AG10803 (cell line): ENCODE data around the gene SH3GL3.

Experiments
- DNase-seq: peaks from one replicate; pipeline ENCODE4 v3.0.0; 2010; ENCODE audit warnings: low read depth
- H3K4me3 ChIP-seq: 2 replicates; pipeline ENCODE4 v1.5.1; 2011; ENCODE audit warnings: mild to moderate bottlenecking, low read length, control low read depth
- TF ChIP-seq, protein P1 (sequence below): conservative IDR thresholded peaks from 2 replicates; pipeline ENCODE4 v1.5.1; 2011; ENCODE audit warnings: mild to moderate bottlenecking, low read length, control low read depth, inconsistent platforms

SH3GL3 gene

DNA sequence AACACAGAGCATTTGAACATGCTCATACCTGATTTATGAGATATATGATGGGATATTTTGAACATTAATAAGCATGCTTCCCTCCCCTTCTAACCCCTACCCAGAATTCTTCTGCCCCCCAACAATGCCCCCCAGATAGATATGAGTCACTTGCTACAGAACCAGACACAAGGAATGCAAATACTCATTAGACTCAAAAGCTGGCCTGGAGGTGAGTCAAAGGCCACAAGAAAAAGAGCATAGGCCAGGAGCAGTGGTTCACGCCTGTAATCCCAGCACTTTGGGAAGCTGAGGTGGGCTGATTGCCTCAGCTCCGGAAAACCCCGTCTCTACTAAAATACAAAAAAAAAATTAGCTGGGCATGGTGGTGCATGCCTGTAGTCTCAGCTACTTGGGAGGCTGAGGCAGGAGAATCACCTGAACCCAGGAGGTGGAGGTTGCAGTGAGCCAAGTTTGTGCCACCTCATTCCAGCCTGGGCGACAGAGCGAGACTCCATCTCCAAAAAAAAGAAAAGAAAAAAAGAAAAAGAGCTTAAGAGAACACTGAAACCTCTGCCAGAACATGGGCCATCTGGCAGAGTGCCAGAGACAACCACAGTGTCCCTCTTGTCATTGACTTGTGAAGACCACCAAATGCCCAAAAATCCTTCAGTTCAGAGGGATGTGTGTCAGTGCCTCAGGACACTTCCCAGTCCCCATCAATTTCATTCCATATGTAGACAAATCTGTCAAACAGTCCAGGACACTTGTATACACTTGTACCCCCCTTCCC is 3.9 kb upstream of the SH3GL3 start:
- DNase-seq: no peak
- TF ChIP-seq, protein P1, sequence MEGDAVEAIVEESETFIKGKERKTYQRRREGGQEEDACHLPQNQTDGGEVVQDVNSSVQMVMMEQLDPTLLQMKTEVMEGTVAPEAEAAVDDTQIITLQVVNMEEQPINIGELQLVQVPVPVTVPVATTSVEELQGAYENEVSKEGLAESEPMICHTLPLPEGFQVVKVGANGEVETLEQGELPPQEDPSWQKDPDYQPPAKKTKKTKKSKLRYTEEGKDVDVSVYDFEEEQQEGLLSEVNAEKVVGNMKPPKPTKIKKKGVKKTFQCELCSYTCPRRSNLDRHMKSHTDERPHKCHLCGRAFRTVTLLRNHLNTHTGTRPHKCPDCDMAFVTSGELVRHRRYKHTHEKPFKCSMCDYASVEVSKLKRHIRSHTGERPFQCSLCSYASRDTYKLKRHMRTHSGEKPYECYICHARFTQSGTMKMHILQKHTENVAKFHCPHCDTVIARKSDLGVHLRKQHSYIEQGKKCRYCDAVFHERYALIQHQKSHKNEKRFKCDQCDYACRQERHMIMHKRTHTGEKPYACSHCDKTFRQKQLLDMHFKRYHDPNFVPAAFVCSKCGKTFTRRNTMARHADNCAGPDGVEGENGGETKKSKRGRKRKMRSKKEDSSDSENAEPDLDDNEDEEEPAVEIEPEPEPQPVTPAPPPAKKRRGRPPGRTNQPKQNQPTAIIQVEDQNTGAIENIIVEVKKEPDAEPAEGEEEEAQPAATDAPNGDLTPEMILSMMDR: no peak
- H3K4me3 ChIP-seq: no peak overlapping the region

DNA sequence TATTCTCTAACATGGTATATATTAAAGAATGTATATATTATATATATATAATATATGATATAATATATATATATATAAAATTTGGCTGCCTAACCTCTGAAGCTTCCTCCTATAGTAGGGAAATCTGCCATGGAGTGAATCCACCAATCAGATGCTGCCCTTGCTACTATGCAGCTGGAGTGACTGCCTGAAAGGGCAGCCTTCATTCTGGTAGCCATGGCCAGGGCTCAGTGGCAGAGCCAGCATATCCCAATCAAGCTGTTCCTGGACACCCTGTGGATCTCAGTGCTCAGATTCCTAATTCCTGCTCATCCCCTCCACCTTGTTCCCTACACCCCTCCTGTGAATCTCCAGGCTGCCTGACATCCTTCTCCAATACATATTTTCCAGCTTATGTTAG is 2.2 kb upstream of the SH3GL3 start:
- DNase-seq: no peak
- no peak overlapping the region for H3K4me3 ChIP-seq
- TF ChIP-seq, protein P1: no peak

DNA sequence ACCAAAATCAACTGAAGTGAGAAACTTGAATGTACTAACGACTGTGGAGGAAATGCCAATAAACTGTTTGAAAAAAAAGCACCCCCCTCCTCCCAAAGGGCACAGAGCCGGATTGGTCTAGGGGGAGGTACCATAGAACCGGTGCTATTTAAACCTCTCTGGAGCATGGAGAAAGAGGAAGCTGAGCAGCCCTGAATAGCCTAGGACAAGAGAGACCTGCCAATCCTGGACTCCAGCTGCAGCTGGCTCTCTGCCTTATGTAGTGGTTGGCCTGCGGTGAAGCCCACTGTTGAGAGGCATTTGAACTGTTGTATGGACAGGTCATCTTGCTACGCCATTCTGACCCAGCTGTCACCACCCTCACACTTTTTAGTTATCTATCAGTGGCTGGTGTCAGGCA is 1.5 kb upstream of the SH3GL3 start:
- no peak overlapping the region for H3K4me3 ChIP-seq
- no peak for DNase-seq
- TF ChIP-seq, protein P1: no peak

- no peak for DNase-seq
- TF ChIP-seq, protein P1: no peak
- H3K4me3 ChIP-seq: no peak overlapping the region
Measured at GRCh38 chr15:83446417-83446816, 724 bp upstream of the SH3GL3 start.

GRCh38 chr15:83449250-83449671 is 2.1 kb downstream of the SH3GL3 start:
- H3K4me3 ChIP-seq: no peak overlapping the region
- no peak for DNase-seq
- TF ChIP-seq, protein P1: no peak

- peak; percentile 79 for DNase-seq
- TF ChIP-seq, protein P1: no peak
- H3K4me3 ChIP-seq: no peak overlapping the region
Measured at GRCh38 chr15:83449937-83450506, 2.9 kb downstream of the SH3GL3 start.

- DNase-seq: no peak
- H3K4me3 ChIP-seq: no peak overlapping the region
- TF ChIP-seq, protein P1: no peak
Measured at GRCh38 chr15:83457149-83457548, 10.0 kb downstream of the SH3GL3 start.
